DND-41 (cell line): ENCODE measurements around the gene NSUN2.

Experiments used
- EZH2 ChIP-seq: IDR thresholded peaks from 3 replicates; pipeline ENCODE4 v1.6.1; 2012; ENCODE audit warnings: borderline replicate concordance, low read depth, mild to moderate bottlenecking, moderate library complexity, low read length, inconsistent platforms; ENCODE audit not compliant: severe bottlenecking
- TF ChIP-seq, protein P1 (sequence below): IDR thresholded peaks from 2 replicates; pipeline ENCODE4 v1.5.1; 2012; ENCODE audit warnings: borderline replicate concordance, low read length, moderate library complexity, mild to moderate bottlenecking; ENCODE audit not compliant: poor library complexity, severe bottlenecking; ENCODE audit errors: extremely low read depth

DNA sequence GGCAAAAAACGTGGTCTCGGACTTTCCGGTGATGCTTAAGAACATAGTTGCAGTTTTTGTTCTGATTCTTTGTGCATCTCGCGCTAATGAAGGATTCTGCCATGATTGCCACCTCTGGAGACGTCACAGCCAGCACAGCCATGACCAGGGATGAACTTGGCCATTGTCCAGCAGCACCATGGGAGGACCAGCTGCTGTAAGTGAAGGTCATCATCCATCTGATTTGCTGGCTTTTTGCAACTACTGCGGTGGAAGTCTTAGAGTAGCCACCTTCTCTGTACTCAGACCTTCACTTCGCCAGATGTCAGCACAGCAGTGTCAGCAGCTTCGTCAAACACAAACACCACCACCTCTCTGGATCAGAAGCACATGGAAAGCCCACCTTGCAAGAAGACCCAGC, 45.7 kb downstream of the NSUN2 start:
- TF ChIP-seq, protein P1, sequence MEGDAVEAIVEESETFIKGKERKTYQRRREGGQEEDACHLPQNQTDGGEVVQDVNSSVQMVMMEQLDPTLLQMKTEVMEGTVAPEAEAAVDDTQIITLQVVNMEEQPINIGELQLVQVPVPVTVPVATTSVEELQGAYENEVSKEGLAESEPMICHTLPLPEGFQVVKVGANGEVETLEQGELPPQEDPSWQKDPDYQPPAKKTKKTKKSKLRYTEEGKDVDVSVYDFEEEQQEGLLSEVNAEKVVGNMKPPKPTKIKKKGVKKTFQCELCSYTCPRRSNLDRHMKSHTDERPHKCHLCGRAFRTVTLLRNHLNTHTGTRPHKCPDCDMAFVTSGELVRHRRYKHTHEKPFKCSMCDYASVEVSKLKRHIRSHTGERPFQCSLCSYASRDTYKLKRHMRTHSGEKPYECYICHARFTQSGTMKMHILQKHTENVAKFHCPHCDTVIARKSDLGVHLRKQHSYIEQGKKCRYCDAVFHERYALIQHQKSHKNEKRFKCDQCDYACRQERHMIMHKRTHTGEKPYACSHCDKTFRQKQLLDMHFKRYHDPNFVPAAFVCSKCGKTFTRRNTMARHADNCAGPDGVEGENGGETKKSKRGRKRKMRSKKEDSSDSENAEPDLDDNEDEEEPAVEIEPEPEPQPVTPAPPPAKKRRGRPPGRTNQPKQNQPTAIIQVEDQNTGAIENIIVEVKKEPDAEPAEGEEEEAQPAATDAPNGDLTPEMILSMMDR: no peak
- no peak for TF ChIP-seq EZH2
